ENCODE measurements around the gene TNPO3.
A peak's percentile ranks its signal among the peaks of the same experiment; 100 is the strongest.

The TNPO3 gene

DNA sequence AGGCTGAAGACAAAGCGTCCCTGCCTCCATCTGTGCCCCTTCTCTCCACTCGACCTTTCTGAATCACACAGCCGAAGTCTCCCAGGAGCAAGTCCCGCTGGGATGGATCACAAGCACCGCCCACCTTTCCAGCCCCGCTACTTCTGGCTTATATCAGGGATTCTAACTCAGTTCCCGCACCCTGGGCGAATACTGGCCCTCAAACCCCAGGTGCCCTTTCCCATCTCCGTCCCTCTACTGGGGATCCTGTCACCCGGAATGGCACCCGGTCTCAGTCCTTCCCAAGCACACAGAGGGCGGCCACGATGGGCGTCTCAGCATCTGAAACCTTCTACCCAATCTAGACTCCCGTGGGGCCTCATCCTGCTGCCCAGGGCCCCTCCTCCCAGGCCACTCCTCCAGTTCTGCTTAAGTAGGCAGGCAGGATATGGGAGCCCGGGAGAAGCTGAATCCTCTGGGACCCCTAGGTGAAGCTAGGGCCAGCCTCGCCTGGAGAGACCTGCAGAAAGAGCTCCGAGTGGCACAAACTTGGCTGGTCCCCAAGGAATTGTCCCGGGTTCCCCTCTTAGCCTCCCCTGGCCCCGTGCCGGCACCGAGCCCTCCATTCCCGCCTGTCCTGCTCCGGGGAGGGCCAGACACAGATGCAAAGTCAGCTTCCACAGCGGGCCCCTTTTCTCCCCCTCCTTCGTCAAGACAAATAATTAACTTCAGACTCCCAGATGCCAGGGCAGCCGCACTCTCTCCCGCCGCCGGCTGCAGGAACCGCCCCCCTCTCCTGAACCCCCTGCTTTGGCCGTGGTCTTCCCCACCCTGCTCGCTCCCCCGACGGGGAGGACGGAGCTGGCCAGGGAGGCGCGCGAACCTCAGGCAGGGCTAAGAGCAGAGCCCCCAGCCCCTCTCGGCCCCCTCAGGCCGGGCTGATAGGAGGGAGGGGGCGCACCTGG, 145.0 kb downstream of the TNPO3 start:
- Mint-ChIP-seq H3K4me3 (peak overlapping the region; percentile 89 to 91 (median 91)), H3K36me3 (ENCODE audit: low read depth) (peaks cover 18% of the 10 kb centered on the region), H3K9me3 (no peaks in the 10 kb centered on the region), H3K27ac (peak overlapping the region; percentile 86 to 98 (median 91)), H3K27me3 (ENCODE audit: low read depth) (peaks cover 43% of the 10 kb centered on the region), H3K4me1 (peaks cover 33% of the 10 kb centered on the region)
- TF ChIP-seq, protein P1, sequence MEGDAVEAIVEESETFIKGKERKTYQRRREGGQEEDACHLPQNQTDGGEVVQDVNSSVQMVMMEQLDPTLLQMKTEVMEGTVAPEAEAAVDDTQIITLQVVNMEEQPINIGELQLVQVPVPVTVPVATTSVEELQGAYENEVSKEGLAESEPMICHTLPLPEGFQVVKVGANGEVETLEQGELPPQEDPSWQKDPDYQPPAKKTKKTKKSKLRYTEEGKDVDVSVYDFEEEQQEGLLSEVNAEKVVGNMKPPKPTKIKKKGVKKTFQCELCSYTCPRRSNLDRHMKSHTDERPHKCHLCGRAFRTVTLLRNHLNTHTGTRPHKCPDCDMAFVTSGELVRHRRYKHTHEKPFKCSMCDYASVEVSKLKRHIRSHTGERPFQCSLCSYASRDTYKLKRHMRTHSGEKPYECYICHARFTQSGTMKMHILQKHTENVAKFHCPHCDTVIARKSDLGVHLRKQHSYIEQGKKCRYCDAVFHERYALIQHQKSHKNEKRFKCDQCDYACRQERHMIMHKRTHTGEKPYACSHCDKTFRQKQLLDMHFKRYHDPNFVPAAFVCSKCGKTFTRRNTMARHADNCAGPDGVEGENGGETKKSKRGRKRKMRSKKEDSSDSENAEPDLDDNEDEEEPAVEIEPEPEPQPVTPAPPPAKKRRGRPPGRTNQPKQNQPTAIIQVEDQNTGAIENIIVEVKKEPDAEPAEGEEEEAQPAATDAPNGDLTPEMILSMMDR (IDR thresholded peaks at IDR 0.05; ENCODE audit: unreplicated experiment in 3 of 3), result no peak

- TF ChIP-seq, protein P1 (IDR thresholded peaks at IDR 0.05; ENCODE audit: unreplicated experiment in 3 of 3), result no peak
- Mint-ChIP-seq H3K4me1 (peaks cover 33% of the 10 kb centered on the region), H3K4me3 (peak overlapping the region; percentile 89 to 91 (median 91)), H3K9me3 (no peaks in the 10 kb centered on the region), H3K27ac (peak overlapping the region; percentile 86 to 98 (median 91)), H3K27me3 (ENCODE audit: low read depth) (peaks cover 37% of the 10 kb centered on the region), H3K36me3 (ENCODE audit: low read depth) (peaks cover 23% of the 10 kb centered on the region)
Measured at GRCh38 chr7:128908750-128909624, 145.9 kb downstream of the TNPO3 start.

GRCh38 chr7:128906766-128907559, 147.9 kb downstream of the TNPO3 start:
- TF ChIP-seq, protein P1 (IDR thresholded peaks at IDR 0.05; ENCODE audit: unreplicated experiment in 3 of 3), result no peak
- Mint-ChIP-seq H3K9me3 (no peaks in the 10 kb centered on the region), H3K27ac (no peak overlapping the region), H3K27me3 (ENCODE audit: low read depth) (peaks cover 31% of the 10 kb centered on the region), H3K4me3 (no peak overlapping the region), H3K36me3 (ENCODE audit: low read depth) (peaks cover 36% of the 10 kb centered on the region), H3K4me1 (peaks cover 30% of the 10 kb centered on the region)

GRCh38 chr7:128906001-128906765, 148.7 kb downstream of the TNPO3 start:
- H3K4me3 Mint-ChIP-seq, result peak overlapping the region in 1 of 3 experiments; percentile 22
- H3K27ac Mint-ChIP-seq, result no peak overlapping the region
- H3K27me3 Mint-ChIP-seq (ENCODE audit: low read depth), result peaks cover 23% of the 10 kb centered on the region
- peaks cover 22% of the 10 kb centered on the region for H3K4me1 Mint-ChIP-seq
- peaks cover 44% of the 10 kb centered on the region for H3K36me3 Mint-ChIP-seq (ENCODE audit: low read depth)
- H3K9me3 Mint-ChIP-seq, result peaks cover 5% of the 10 kb centered on the region
- TF ChIP-seq, protein P1 (IDR thresholded peaks at IDR 0.05; ENCODE audit: unreplicated experiment in 3 of 3), result no peak
